GM19099 (cell line): ENCODE data around the gene DDX3Y.

Experiments
- POLR2A ChIP-seq: IDR thresholded peaks from 3 replicates; pipeline ENCODE4 v1.6.1; 2011; ENCODE audit warnings: low read depth; ENCODE audit not compliant: insufficient read length; ENCODE audit errors: extremely low read depth

The DDX3Y gene

GRCh38 chrY:12904618-12905516 is at the start of gene DDX3Y:
DDX3Y (plus strand) TSS chrY:12904868; CDS start chrY:12904937, 69 bp downstream.
- no peak for TF ChIP-seq POLR2A

- TF ChIP-seq POLR2A: no peak
These were observed 48.8 kb upstream of the DDX3Y start for GRCh38 chrY:12855791-12856275.

GRCh38 chrY:12867960-12868359 is 36.7 kb upstream of the DDX3Y start:
- TF ChIP-seq POLR2A: no peak

GRCh38 chrY:12896973-12897372 is 7.7 kb upstream of the DDX3Y start:
- no peak for TF ChIP-seq POLR2A

DNA sequence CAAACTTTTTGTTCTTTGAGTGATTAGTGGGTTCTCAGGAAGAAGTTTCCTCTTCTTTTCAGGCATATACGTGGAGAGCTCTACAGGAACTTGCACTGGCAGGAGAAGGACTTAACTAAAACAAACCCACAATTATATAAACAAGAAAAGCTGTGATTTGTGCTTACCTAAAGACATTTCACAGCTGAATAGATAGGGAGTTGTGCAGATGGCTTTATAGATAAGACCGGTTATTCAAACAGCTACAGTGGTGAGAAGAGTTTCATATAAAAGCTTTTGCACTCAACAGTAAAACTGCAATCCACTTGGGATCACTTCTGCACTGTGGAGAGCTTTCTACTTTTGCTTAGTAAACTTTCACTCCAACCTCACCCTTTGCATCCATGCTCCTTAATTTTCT is 6.1 kb upstream of the DDX3Y start:
- no peak for TF ChIP-seq POLR2A

- TF ChIP-seq POLR2A: no peak
These were observed 827 bp downstream of the DDX3Y start for GRCh38 chrY:12905517-12905872.

DNA sequence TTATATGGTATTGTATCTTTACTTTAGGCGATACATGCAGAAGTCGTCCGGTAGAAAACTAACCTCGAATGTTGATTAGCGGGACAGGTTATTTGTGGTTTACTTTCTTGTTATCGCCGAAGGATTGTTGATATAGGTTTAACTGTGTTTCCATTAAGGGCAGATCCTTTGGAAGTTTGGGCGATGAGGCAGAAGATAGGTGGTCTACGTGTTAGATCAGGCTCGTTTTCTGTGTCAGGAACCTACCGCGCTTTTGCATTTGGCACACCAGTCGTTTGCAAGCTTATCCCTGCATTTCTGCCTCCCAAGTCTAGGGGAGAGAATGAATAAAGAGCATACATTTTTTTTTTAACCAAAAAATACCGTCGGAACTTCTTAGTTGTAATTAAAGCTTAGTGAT is 1.2 kb downstream of the DDX3Y start:
- no peak for TF ChIP-seq POLR2A

GRCh38 chrY:12913541-12913940 is 8.9 kb downstream of the DDX3Y start:
- TF ChIP-seq POLR2A: no peak

DNA sequence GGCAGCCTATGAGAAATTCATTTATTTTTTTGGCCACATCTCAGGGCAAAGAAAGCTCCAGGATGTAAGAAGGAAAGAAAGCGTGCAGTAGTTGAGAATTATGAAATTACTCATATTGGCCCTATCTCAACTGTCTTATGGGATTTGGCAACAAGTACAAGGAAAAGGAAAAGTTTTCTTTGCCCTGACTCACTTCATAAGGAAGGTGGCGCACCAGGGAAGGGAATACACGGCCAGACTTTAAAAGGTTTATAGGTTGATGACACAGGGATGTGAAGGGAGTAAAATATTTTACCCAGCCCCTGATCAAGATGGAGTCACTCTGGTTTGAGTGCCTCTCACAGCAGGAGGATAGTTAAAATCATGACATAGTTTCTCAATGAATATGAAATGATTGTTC is 23.4 kb downstream of the DDX3Y start:
- TF ChIP-seq POLR2A: no peak

DNA sequence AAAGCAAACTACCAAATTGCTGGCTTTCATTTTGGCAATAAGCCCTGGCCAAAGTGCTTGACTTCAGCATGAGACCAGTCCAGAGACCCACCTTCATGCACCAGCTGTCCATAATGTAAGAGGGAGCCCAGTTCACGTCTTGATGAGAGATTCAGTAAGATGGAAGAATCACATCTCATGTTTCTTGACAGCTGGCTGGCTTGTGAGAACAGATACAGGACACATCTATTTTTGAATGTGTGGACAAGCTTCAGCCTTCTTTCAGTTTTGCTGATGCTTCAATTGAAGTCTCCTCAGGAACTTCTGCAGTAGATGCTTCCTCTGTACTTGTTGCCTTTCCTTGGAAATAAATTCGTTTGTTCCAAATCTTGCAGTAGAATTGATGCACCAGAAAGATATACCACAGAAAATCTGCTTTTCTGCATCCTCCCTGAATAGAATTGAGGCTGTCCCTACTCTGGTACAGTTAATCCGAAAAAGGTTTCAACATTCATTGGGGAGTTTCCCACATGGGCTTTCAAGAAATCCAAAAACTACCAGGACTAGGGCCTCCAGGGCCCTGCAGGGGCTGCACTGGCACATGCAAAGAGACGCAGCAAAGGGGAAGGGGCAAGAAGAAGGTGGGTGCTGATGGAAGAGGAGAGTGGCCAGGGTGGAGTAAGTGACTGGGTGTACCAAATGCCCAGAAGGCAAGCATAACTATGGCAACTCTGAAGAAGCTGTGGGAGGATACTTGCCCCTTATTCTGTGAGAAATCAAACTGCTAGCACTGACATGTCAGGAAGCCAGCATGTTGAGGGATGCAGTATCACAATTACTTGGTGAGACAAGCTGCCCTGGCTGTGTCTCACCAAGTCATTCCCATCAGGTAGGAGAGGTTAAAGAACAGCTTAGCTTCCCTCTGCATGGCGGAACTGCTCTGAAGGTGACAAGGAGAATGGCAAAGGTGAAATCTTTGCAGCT is 37.3 kb downstream of the DDX3Y start:
- TF ChIP-seq POLR2A: no peak
